Measurements from ENCODE around the gene PGA3.
"Not testable (repeated sequence)": the region's sequence is repeated elsewhere in the genome, so short reads cannot be mapped to it uniquely, and the experiment has no call there.

- not testable (repeated sequence) for TF ChIP-seq POLR2A (IDR thresholded peaks at IDR 0.05; ENCODE audit: borderline replicate concordance, extremely low read depth, insufficient read depth, insufficient read length); RAD21 (IDR thresholded peaks at IDR 0.05; ENCODE audit: low read depth); EZH2 (IDR thresholded peaks at IDR 0.05); CTCF (IDR thresholded peaks at IDR 0.05 in 2 of 3, conservative IDR thresholded peaks at IDR 0.05 in 1 of 3; ENCODE audit: borderline replicate concordance in 1 of 3, insufficient read depth in 1 of 3, low read depth in 2 of 3, low read length in 2 of 3); EGR1 (IDR thresholded peaks at IDR 0.05; ENCODE audit: low read depth); SP1 (IDR thresholded peaks at IDR 0.05; ENCODE audit: low read depth)
Measured at GRCh38 chr11:61210629-61211028, 7.3 kb downstream of the PGA3 start.
